ENCODE results near the gene ARHGEF7.
"Not testable (repeated sequence)": the region's sequence is repeated elsewhere in the genome, so short reads cannot be mapped to it uniquely, and the experiment has no call there.

Gene ARHGEF7

GRCh38 chr13:111175372-111175771 is 60.3 kb downstream of the ARHGEF7 start:
- DNase-seq = no peak

- DNase-seq = no peak
Measured at GRCh38 chr13:111175935-111176334, 60.8 kb downstream of the ARHGEF7 start.

- no peak for DNase-seq
Measured at GRCh38 chr13:111176421-111176820, 61.3 kb downstream of the ARHGEF7 start.

GRCh38 chr13:111177081-111177711 is 62.1 kb downstream of the ARHGEF7 start:
- no peak for DNase-seq

- DNase-seq = no peak
Measured at GRCh38 chr13:111177921-111178320, 62.8 kb downstream of the ARHGEF7 start.

- no peak for DNase-seq
Measured at GRCh38 chr13:111178402-111178801, 63.3 kb downstream of the ARHGEF7 start.

GRCh38 chr13:111179908-111180760 is 65.0 kb downstream of the ARHGEF7 start:
- DNase-seq = no peak

GRCh38 chr13:111181977-111182376 is 66.9 kb downstream of the ARHGEF7 start:
- DNase-seq = no peak

GRCh38 chr13:111183087-111183645 is 68.1 kb downstream of the ARHGEF7 start:
- no peak for DNase-seq

GRCh38 chr13:111183959-111184358 is 68.8 kb downstream of the ARHGEF7 start:
- no peak for DNase-seq

GRCh38 chr13:111184458-111185401 is 69.6 kb downstream of the ARHGEF7 start:
- DNase-seq = no peak

GRCh38 chr13:111186305-111186935 is 71.3 kb downstream of the ARHGEF7 start:
- DNase-seq = no peak

- no peak for DNase-seq
Measured at GRCh38 chr13:111187960-111188541, 72.9 kb downstream of the ARHGEF7 start.

- DNase-seq = not testable (repeated sequence)
Measured at GRCh38 chr13:111189064-111189505, 74.0 kb downstream of the ARHGEF7 start.

GRCh38 chr13:111189516-111189915 is 74.4 kb downstream of the ARHGEF7 start:
- DNase-seq = not testable (repeated sequence)

- not testable (repeated sequence) for DNase-seq
Measured at GRCh38 chr13:111193223-111193622, 78.1 kb downstream of the ARHGEF7 start.

- peak in 1 of 2 experiments; percentile 34 for DNase-seq
Measured at GRCh38 chr13:111194651-111195050, 79.5 kb downstream of the ARHGEF7 start.

- not testable (repeated sequence) for DNase-seq
Measured at GRCh38 chr13:111198732-111199378, 83.7 kb downstream of the ARHGEF7 start.

- no peak for DNase-seq
Measured at GRCh38 chr13:111201304-111201940, 86.3 kb downstream of the ARHGEF7 start.

GRCh38 chr13:111202156-111202621 is 87.1 kb downstream of the ARHGEF7 start:
- DNase-seq = no peak

- DNase-seq = no peak
Measured at GRCh38 chr13:111202745-111203144, 87.6 kb downstream of the ARHGEF7 start.
